GM12865 (cell line): ENCODE data around the gene SPP2.

Source experiments
- DNase-seq: peaks from one replicate; pipeline ENCODE4 v3.0.0; 2010; ENCODE audit warnings: low read depth
- H3K4me3 ChIP-seq: 2 replicates; pipeline ENCODE4 v1.5.1; 2011; ENCODE audit warnings: mild to moderate bottlenecking, low read depth, low read length, control low read depth
- CTCF ChIP-seq: IDR thresholded peaks from 2 replicates; pipeline ENCODE4 v1.5.1; 2011; ENCODE audit warnings: low read length, control low read depth, low read depth, inconsistent platforms; ENCODE audit not compliant: insufficient read depth; ENCODE audit errors: missing control alignments

Gene SPP2

GRCh38 chr2:234081970-234082822 is 31.7 kb downstream of the SPP2 start:
- H3K4me3 ChIP-seq = no peak overlapping the region
- TF ChIP-seq CTCF = no peak
- DNase-seq = no peak

GRCh38 chr2:234083572-234084348 is 33.3 kb downstream of the SPP2 start:
- TF ChIP-seq CTCF = no peak
- no peak overlapping the region for H3K4me3 ChIP-seq
- no peak for DNase-seq

- DNase-seq = no peak
- no peak for TF ChIP-seq CTCF
- H3K4me3 ChIP-seq = no peak overlapping the region
Measured at GRCh38 chr2:234091432-234091879, 41.0 kb downstream of the SPP2 start.

GRCh38 chr2:234091883-234092282 is 41.4 kb downstream of the SPP2 start:
- TF ChIP-seq CTCF = no peak
- DNase-seq = no peak
- H3K4me3 ChIP-seq = no peak overlapping the region

- TF ChIP-seq CTCF = no peak
- H3K4me3 ChIP-seq = no peak overlapping the region
- DNase-seq = no peak
Measured at GRCh38 chr2:234092344-234092743, 41.8 kb downstream of the SPP2 start.

- no peak overlapping the region for H3K4me3 ChIP-seq
- TF ChIP-seq CTCF = no peak
- no peak for DNase-seq
Measured at GRCh38 chr2:234095301-234095700, 44.8 kb downstream of the SPP2 start.
